H1 (cell line): ENCODE measurements around the gene ATG4D. TPM values are rescaled to one million over a fixed set of nuclear protein-coding genes. Genes with fewer than 3 reads are reported as not detected.

Source experiments
- ASH2L ChIP-seq: fragments of 200-600, 300-600 bp; sonication (generic); IDR thresholded peaks from one replicate; pipeline ENCODE4 v1.7.1; 2017; ENCODE audit warnings: low read length
- BCL11A ChIP-seq, 2 experiments: IDR thresholded peaks; one replicate each; pipeline ENCODE4 v1.6.1; 2011; ENCODE audit warnings: low read depth in 2 of 2, low read length in 2 of 2, mild to moderate bottlenecking in 2 of 2
- CHD1 ChIP-seq: IDR thresholded peaks from 2 replicates; pipeline ENCODE4 v1.6.1; 2012; ENCODE audit warnings: low read depth, low read length, improper control_type of control experiment
- CREB1 ChIP-seq: IDR thresholded peaks from 2 replicates; pipeline ENCODE4 v1.6.1; 2012; ENCODE audit warnings: inconsistent platforms
- EP300 ChIP-seq, 2 experiments: IDR thresholded peaks; 1 replicate in 1 of 2; 2 replicates in 1 of 2; pipeline ENCODE4 v1.6.1; 2011 to 2012; ENCODE audit warnings: low read depth in 2 of 2, low read length in 2 of 2, mild to moderate bottlenecking in 2 of 2, borderline replicate concordance in 1 of 2, inconsistent platforms in 1 of 2, moderate library complexity in 1 of 2
- HDAC2 ChIP-seq, 2 experiments: fragments of 300-600 bp in 1 of 2; sonication (generic) in 1 of 2; IDR thresholded peaks; 2 replicates each; pipeline ENCODE4 v1.6.1; 2011 to 2012; ENCODE audit warnings: low read depth in 2 of 2, low read length in 2 of 2, mild to moderate bottlenecking in 2 of 2, moderate library complexity in 2 of 2, borderline replicate concordance in 1 of 2, inconsistent platforms in 1 of 2
- HDAC6 ChIP-seq: IDR thresholded peaks from one replicate; pipeline ENCODE4 v1.7.1; 2012; ENCODE audit warnings: low read depth, mild to moderate bottlenecking, inconsistent platforms, low read length, moderate library complexity
- KDM5A ChIP-seq: fragments of 200-600 bp; IDR thresholded peaks from 2 replicates; pipeline ENCODE4 v1.7.1; 2012; ENCODE audit warnings: mild to moderate bottlenecking, low read length, inconsistent platforms, mixed read lengths
- MAFK ChIP-seq: IDR thresholded peaks from 2 replicates; pipeline ENCODE4 v1.6.1; 2012; ENCODE audit warnings: low read depth, mild to moderate bottlenecking, improper control_type of control experiment, low read length
- PHF8 ChIP-seq: fragments of 200-600 bp; sonication (generic); conservative IDR thresholded peaks from 2 replicates; pipeline ENCODE4 v1.7.1; 2012; ENCODE audit warnings: low read depth, mild to moderate bottlenecking, inconsistent platforms, low read length, moderate library complexity
- POLR2A ChIP-seq, 2 experiments: IDR thresholded peaks; 1 replicate in 1 of 2; 2 replicates in 1 of 2; pipeline ENCODE4 v1.6.1; 2011; ENCODE audit warnings: low read depth in 2 of 2, low read length in 2 of 2, mild to moderate bottlenecking in 2 of 2; ENCODE audit errors: control extremely low read depth in 1 of 2
- RFX5 ChIP-seq: IDR thresholded peaks from 2 replicates; pipeline ENCODE4 v1.6.1; 2011; ENCODE audit warnings: low read depth, low read length, improper control_type of control experiment, borderline replicate concordance
- RXRA ChIP-seq: IDR thresholded peaks from 2 replicates; pipeline ENCODE4 v1.6.1; 2011; ENCODE audit warnings: low read depth, mild to moderate bottlenecking, low read length, moderate library complexity; ENCODE audit not compliant: insufficient read depth
- TAF1 ChIP-seq: IDR thresholded peaks from 2 replicates; pipeline ENCODE4 v1.6.1; 2011; ENCODE audit warnings: mild to moderate bottlenecking, low read depth, low read length
- TAF7 ChIP-seq: optimal IDR thresholded peaks from 2 replicates; pipeline ENCODE3; 2011; ENCODE audit warnings: low read depth, mild to moderate bottlenecking, inconsistent platforms, low read length, moderate library complexity, borderline replicate concordance
- polyA plus RNA-seq, 7 experiments: library from polyadenylated mRNA; depleted of rRNA in 3 of 7; stranded (reverse) in 5 of 7; unstranded in 2 of 7; fragments of >200 nt in 5 of 7; fragments of 200-250 nt in 2 of 7; gene quantifications; 1 replicate in 5 of 7; 2 replicates in 1 of 7; 4 replicates in 1 of 7; pipeline versions ENCODE4 v1.2.1 to v1.2.3, GENCODE V29; 2011 to 2013; ENCODE audit warnings: missing spikeins in 2 of 7, mixed read lengths in 2 of 7
- total RNA-seq: library from RNA; stranded (reverse); fragmentation: NEBNext Ultra II Directional; extraction: Animal tissue kit (Norgen Biotek cat#: 25700); gene quantifications from 2 replicates; pipeline ENCODE4 v1.2.1, GENCODE V29; 2021
- TF ChIP-seq, protein P1 (sequence below): IDR thresholded peaks from 2 replicates; pipeline ENCODE4 v1.6.1; 2011; ENCODE audit warnings: low read depth, mild to moderate bottlenecking, low read length; ENCODE audit not compliant: insufficient read depth
- TF ChIP-seq, protein P2 (sequence below): IDR thresholded peaks from 2 replicates; pipeline ENCODE4 v1.6.1; 2012; ENCODE audit warnings: inconsistent platforms

The ATG4D gene
- total and polyA plus RNA-seq, 2 of the 8 experiments (the other 6 are each of a cell fraction or from before 2014, with no cell fraction given): 39.6 to 43.7 TPM

DNA sequence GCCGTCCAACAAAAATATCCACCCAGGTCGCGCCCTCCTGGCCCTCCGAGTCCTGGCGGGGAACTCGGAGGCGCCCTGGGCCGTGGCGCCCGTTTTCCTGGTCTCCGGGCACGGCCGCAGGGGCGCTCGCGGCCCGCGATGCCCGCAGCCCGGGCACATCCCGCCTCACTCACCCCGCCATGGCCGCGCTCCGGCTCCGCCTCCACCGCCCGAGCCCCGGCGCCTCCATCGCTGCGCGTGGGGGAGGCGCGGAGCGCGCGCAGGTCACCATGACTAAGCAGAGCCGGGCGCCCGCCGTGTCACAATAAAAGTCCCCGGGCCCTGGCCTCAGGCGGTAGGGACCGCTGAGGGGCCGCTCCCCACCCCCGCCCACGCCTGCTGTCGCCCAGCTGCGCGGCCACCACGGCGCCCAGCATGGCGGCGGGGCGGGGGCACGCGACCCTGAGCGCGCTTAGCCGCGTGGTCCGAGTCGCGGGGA lies 41.1 kb upstream of the ATG4D start (continued):
- TF ChIP-seq, protein P1, sequence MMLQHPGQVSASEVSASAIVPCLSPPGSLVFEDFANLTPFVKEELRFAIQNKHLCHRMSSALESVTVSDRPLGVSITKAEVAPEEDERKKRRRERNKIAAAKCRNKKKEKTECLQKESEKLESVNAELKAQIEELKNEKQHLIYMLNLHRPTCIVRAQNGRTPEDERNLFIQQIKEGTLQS: no peak
- no peak for TF ChIP-seq RFX5
- no peak for TF ChIP-seq KDM5A
- TF ChIP-seq POLR2A (IDR thresholded peaks at IDR 0.05; ENCODE audit: control extremely low read depth in 1 of 2, low read depth in 2 of 2, low read length in 2 of 2): peak; percentile 69 to 82; a peak in 2 of 3 replicates
- 0 out of 4 replicates have a peak, but pooled peaks of 1 of the 2 experiments have one; percentile 49 for TF ChIP-seq HDAC2 (IDR thresholded peaks at IDR 0.05; ENCODE audit: borderline replicate concordance in 1 of 2, low read depth in 2 of 2, low read length in 2 of 2)
- peak; percentile 11 to 92; a peak in 2 of 3 replicates for TF ChIP-seq EP300 (IDR thresholded peaks at IDR 0.05; ENCODE audit: borderline replicate concordance in 1 of 2, low read depth in 2 of 2, low read length in 2 of 2)
- peak; percentile 84 for TF ChIP-seq TAF7
- no peak for TF ChIP-seq CHD1
- no peak for TF ChIP-seq CREB1
- TF ChIP-seq, protein P2, sequence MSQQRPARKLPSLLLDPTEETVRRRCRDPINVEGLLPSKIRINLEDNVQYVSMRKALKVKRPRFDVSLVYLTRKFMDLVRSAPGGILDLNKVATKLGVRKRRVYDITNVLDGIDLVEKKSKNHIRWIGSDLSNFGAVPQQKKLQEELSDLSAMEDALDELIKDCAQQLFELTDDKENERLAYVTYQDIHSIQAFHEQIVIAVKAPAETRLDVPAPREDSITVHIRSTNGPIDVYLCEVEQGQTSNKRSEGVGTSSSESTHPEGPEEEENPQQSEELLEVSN: no peak
- TF ChIP-seq ASH2L: no peak
- peak; percentile 91 for TF ChIP-seq TAF1
- no peak for TF ChIP-seq RXRA
- TF ChIP-seq HDAC6: peak; percentile 30
- no peak for TF ChIP-seq BCL11A (IDR thresholded peaks at IDR 0.05; ENCODE audit: low read depth in 2 of 2, low read length in 2 of 2)
- peak; percentile 80 for TF ChIP-seq PHF8
- peak; percentile 96; the same call in 1 of the 2 replicates for TF ChIP-seq MAFK
